H9 (cell line): Measurements from ENCODE around the gene USP14. TPM values are rescaled to one million over a fixed set of nuclear protein-coding genes. Genes with fewer than 3 reads are reported as not detected.

ENCODE experiments used
- DNase-seq: peaks from one replicate; pipeline ENCODE4 v3.0.0-alpha.2; 2017
- H2AFZ ChIP-seq: one replicate; pipeline ENCODE4 v1.6.1; 2013; ENCODE audit warnings: mild to moderate bottlenecking, low read length, control low read depth, moderate library complexity
- H2AK5ac ChIP-seq: 2 replicates; pipeline ENCODE4 v1.6.1; 2013; ENCODE audit warnings: low read length, control low read depth, mixed read lengths; ENCODE audit not compliant: insufficient read length
- H2BK120ac ChIP-seq: one replicate; pipeline ENCODE4 v1.6.1; 2013; ENCODE audit warnings: low read depth, mild to moderate bottlenecking, low read length, control low read depth, inconsistent platforms; ENCODE audit not compliant: poor library complexity, severe bottlenecking
- H2BK12ac ChIP-seq: 2 replicates; pipeline ENCODE4 v1.6.1; 2013; ENCODE audit warnings: low read length, control low read depth, mixed read lengths, low read depth; ENCODE audit not compliant: insufficient read length
- H2BK15ac ChIP-seq: 2 replicates; pipeline ENCODE4 v1.6.1; 2013; ENCODE audit warnings: low read depth, low read length, control low read depth
- H2BK20ac ChIP-seq: one replicate; pipeline ENCODE4 v1.6.1; 2013; ENCODE audit warnings: low read depth, mild to moderate bottlenecking, low read length, control low read depth, inconsistent platforms; ENCODE audit not compliant: poor library complexity, severe bottlenecking
- H2BK5ac ChIP-seq: 2 replicates; pipeline ENCODE4 v1.6.1; 2013; ENCODE audit warnings: low read length, control low read depth, mixed read lengths; ENCODE audit not compliant: insufficient read length
- H3K14ac ChIP-seq: 2 replicates; pipeline ENCODE4 v1.6.1; 2013; ENCODE audit warnings: low read length, control low read depth; ENCODE audit not compliant: insufficient read depth
- H3K18ac ChIP-seq: 2 replicates; pipeline ENCODE4 v1.6.1; 2013; ENCODE audit warnings: low read depth, mild to moderate bottlenecking, mixed read lengths, low read length, control low read depth; ENCODE audit not compliant: insufficient read length
- H3K23ac ChIP-seq: 2 replicates; pipeline ENCODE4 v1.6.1; 2013; ENCODE audit warnings: low read length, control low read depth, mixed read lengths, low read depth; ENCODE audit not compliant: insufficient read length
- H3K23me2 ChIP-seq: 2 replicates; pipeline ENCODE4 v1.6.1; 2013; ENCODE audit warnings: low read depth, mild to moderate bottlenecking, mixed read lengths, low read length, control low read depth; ENCODE audit not compliant: insufficient read length, poor library complexity, severe bottlenecking
- H3K27ac ChIP-seq: 2 replicates; pipeline ENCODE4 v1.5.1; 2013; ENCODE audit warnings: low read length, control low read depth, mixed read lengths, low read depth; ENCODE audit not compliant: insufficient read length
- H3K27me3 ChIP-seq: 2 replicates; pipeline ENCODE4 v1.6.1; 2013; ENCODE audit warnings: low read length, control low read depth, inconsistent platforms; ENCODE audit not compliant: insufficient read depth
- H3K4ac ChIP-seq: 2 replicates; pipeline ENCODE4 v1.6.1; 2013; ENCODE audit warnings: low read depth, mild to moderate bottlenecking, control low read depth, inconsistent platforms, low read length, moderate library complexity
- H3K4me1 ChIP-seq: 2 replicates; pipeline ENCODE4 v1.6.1; 2013; ENCODE audit warnings: low read length, control low read depth, inconsistent platforms; ENCODE audit not compliant: insufficient read depth
- H3K4me2 ChIP-seq: 2 replicates; pipeline ENCODE4 v1.6.1; 2013; ENCODE audit warnings: low read length, control low read depth, mixed read lengths; ENCODE audit not compliant: insufficient read length, insufficient read depth
- H3K56ac ChIP-seq: 2 replicates; pipeline ENCODE4 v1.6.1; 2013; ENCODE audit warnings: low read depth, mild to moderate bottlenecking, mixed read lengths, low read length, control low read depth; ENCODE audit not compliant: insufficient read length
- H3K79me1 ChIP-seq: 2 replicates; pipeline ENCODE4 v1.6.1; 2013; ENCODE audit warnings: low read depth, mild to moderate bottlenecking, moderate library complexity, low read length, control low read depth, inconsistent platforms; ENCODE audit not compliant: insufficient read depth, poor library complexity, severe bottlenecking
- H3K79me2 ChIP-seq: 2 replicates; pipeline ENCODE4 v1.6.1; 2013; ENCODE audit warnings: low read length, control low read depth, inconsistent platforms; ENCODE audit not compliant: insufficient read depth
- H3K9ac ChIP-seq: 2 replicates; pipeline ENCODE4 v1.6.1; 2013; ENCODE audit warnings: low read length, control low read depth, mixed read lengths; ENCODE audit not compliant: insufficient read length; ENCODE audit errors: extremely low read depth
- H3K9me3 ChIP-seq: one replicate; pipeline ENCODE4 v1.6.1; 2013; ENCODE audit warnings: low read depth, low read length, inconsistent platforms; ENCODE audit not compliant: control insufficient read depth
- H3T11ph ChIP-seq: one replicate; pipeline ENCODE4 v1.6.1; 2013; ENCODE audit warnings: mild to moderate bottlenecking, low read length, control low read depth, inconsistent platforms
- H4K20me1 ChIP-seq: one replicate; pipeline ENCODE4 v1.6.1; 2013; ENCODE audit not compliant: control insufficient read depth, insufficient read length, insufficient read depth
- H4K5ac ChIP-seq: 2 replicates; pipeline ENCODE4 v1.6.1; 2013; ENCODE audit warnings: low read depth, mild to moderate bottlenecking, mixed read lengths, low read length, control low read depth; ENCODE audit not compliant: insufficient read length
- H4K8ac ChIP-seq: replicated peaks from 2 replicates; pipeline ENCODE4 v1.6.1; 2013; ENCODE audit warnings: low read length, control low read depth, mixed read lengths, low read depth; ENCODE audit not compliant: insufficient read length
- H4K91ac ChIP-seq: 2 replicates; pipeline ENCODE4 v1.6.1; 2013; ENCODE audit warnings: low read depth, mild to moderate bottlenecking, moderate library complexity, mixed read lengths, low read length, control low read depth; ENCODE audit not compliant: insufficient read length
- H3K27ac Mint-ChIP-seq, 3 experiments: 2 replicates in 2 of 3; 3 replicates in 1 of 3; pipeline ENCODE4 v1.8.0; 2020 to 2021; ENCODE audit warnings: mixed read lengths in 3 of 3, mild to moderate bottlenecking in 1 of 3, moderate library complexity in 1 of 3
- H3K27me3 Mint-ChIP-seq: 2 replicates; pipeline ENCODE4 v1.8.0; 2021; ENCODE audit warnings: low read depth, mild to moderate bottlenecking, moderate library complexity, mixed read lengths
- H3K36me3 Mint-ChIP-seq, 3 experiments: 2 replicates in 2 of 3; 3 replicates in 1 of 3; pipeline ENCODE4 v1.8.0; 2020 to 2021; ENCODE audit warnings: low read depth in 3 of 3, mixed read lengths in 3 of 3; ENCODE audit not compliant: insufficient read depth in 1 of 3
- H3K4me1 Mint-ChIP-seq, 2 experiments: 2 replicates each; pipeline ENCODE4 v1.8.0; 2020; ENCODE audit warnings: mixed read lengths in 2 of 2
- H3K4me3 Mint-ChIP-seq, 2 experiments: 2 replicates in 1 of 2; 3 replicates in 1 of 2; pipeline ENCODE4 v1.8.0; 2020 to 2021; ENCODE audit warnings: mild to moderate bottlenecking in 2 of 2, mixed read lengths in 2 of 2, moderate library complexity in 1 of 2
- H3K9me3 Mint-ChIP-seq, 2 experiments: 2 replicates in 1 of 2; 3 replicates in 1 of 2; pipeline ENCODE4 v1.8.0; 2020; ENCODE audit warnings: mild to moderate bottlenecking in 2 of 2, mixed read lengths in 2 of 2, moderate library complexity in 1 of 2
- WGBS: extraction: QIAGEN DNeasy Blood & Tissue Kit; methylation state at CpG from one replicate; pipeline ENCODE4 v1.1.7; 2013; ENCODE audit warnings: missing lambda C conversion rate, low lambda C conversion rate, mixed read lengths; ENCODE audit not compliant: insufficient read length; ENCODE audit errors: extremely low coverage; 5-methylcytosine and 5-hydroxymethylcytosine counted together
- total RNA-seq: library from RNA; stranded (reverse); gene quantifications from 2 replicates; pipeline ENCODE4 v1.2.1, GENCODE V29; 2021
- TF ChIP-seq, protein P1 (sequence below): fragments of 200-600 bp; sonication (generic); conservative IDR thresholded peaks from 3 replicates; pipeline ENCODE4 v1.8.0; 2021; ENCODE audit warnings: antibody characterized with exemption, mild to moderate bottlenecking

Gene USP14
- total RNA-seq, 1 experiment from 2014 or later = 92.1 TPM

DNA sequence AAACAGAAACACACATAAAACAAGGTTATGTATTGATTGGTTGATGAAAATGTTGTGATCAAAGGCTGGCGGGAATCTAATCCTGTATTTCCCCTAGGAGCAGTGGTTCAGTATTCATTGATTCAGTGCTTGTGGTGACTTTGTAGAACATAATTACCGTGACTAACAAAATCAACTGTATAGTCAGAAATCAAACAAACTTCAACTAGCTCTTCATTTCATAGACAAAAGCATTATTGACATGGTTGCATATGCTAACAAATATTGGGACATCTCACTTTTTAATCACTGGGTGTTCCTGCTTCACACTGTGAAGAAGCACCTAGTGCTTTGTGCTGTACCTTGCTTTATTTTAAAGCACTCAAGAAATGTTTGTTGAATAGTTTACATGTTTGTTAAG, 41.4 kb downstream of the USP14 start:
- H3K27ac ChIP-seq = no peak overlapping the region
- Mint-ChIP-seq H3K9me3 (no peaks in the 10 kb centered on the region), H3K4me3 (no peak overlapping the region), H3K27me3 (no peaks in the 10 kb centered on the region), H3K27ac (no peak overlapping the region), H3K36me3 (peaks cover 19 to 76% (median 60%) of the 10 kb centered on the region in 3 experiments), H3K4me1 (peaks cover 0 to 6% of the 10 kb centered on the region in 2 experiments; a peak in 1 of 4 replicates)
- no peak overlapping the region for H3K56ac ChIP-seq
- H3K4me2 ChIP-seq = no peak overlapping the region
- H3K79me1 ChIP-seq = no peaks in the 10 kb centered on the region
- H3K27me3 ChIP-seq = no peaks in the 10 kb centered on the region
- no CpG with 5 or more reads among the region's 2 CpGs for WGBS
- H2AK5ac ChIP-seq = no peak overlapping the region
- no peak overlapping the region for H3T11ph ChIP-seq
- no peaks in the 10 kb centered on the region for H3K4me1 ChIP-seq
- H4K91ac ChIP-seq = no peak overlapping the region
- no peaks in the 10 kb centered on the region for H4K20me1 ChIP-seq
- no peak for DNase-seq
- no peak overlapping the region for H4K8ac ChIP-seq
- TF ChIP-seq, protein P1, sequence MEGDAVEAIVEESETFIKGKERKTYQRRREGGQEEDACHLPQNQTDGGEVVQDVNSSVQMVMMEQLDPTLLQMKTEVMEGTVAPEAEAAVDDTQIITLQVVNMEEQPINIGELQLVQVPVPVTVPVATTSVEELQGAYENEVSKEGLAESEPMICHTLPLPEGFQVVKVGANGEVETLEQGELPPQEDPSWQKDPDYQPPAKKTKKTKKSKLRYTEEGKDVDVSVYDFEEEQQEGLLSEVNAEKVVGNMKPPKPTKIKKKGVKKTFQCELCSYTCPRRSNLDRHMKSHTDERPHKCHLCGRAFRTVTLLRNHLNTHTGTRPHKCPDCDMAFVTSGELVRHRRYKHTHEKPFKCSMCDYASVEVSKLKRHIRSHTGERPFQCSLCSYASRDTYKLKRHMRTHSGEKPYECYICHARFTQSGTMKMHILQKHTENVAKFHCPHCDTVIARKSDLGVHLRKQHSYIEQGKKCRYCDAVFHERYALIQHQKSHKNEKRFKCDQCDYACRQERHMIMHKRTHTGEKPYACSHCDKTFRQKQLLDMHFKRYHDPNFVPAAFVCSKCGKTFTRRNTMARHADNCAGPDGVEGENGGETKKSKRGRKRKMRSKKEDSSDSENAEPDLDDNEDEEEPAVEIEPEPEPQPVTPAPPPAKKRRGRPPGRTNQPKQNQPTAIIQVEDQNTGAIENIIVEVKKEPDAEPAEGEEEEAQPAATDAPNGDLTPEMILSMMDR = no peak
- H3K23ac ChIP-seq = no peak overlapping the region
- H2BK20ac ChIP-seq = no peak overlapping the region
- H3K79me2 ChIP-seq = no peaks in the 10 kb centered on the region
- no peak overlapping the region for H4K5ac ChIP-seq
- H3K18ac ChIP-seq = no peak overlapping the region
- no peak overlapping the region for H2AFZ ChIP-seq
- H2BK120ac ChIP-seq = no peak overlapping the region
- H2BK15ac ChIP-seq = no peak overlapping the region
- no peak overlapping the region for H3K14ac ChIP-seq
- H3K9ac ChIP-seq = no peak overlapping the region
- no peaks in the 10 kb centered on the region for H3K9me3 ChIP-seq
- H2BK5ac ChIP-seq = no peak overlapping the region
- no peak overlapping the region for H3K4ac ChIP-seq
- H3K23me2 ChIP-seq = no peaks in the 10 kb centered on the region
- H2BK12ac ChIP-seq = no peak overlapping the region
